ENCODE results near the gene KCNK17.

KCNK17 gene

DNA sequence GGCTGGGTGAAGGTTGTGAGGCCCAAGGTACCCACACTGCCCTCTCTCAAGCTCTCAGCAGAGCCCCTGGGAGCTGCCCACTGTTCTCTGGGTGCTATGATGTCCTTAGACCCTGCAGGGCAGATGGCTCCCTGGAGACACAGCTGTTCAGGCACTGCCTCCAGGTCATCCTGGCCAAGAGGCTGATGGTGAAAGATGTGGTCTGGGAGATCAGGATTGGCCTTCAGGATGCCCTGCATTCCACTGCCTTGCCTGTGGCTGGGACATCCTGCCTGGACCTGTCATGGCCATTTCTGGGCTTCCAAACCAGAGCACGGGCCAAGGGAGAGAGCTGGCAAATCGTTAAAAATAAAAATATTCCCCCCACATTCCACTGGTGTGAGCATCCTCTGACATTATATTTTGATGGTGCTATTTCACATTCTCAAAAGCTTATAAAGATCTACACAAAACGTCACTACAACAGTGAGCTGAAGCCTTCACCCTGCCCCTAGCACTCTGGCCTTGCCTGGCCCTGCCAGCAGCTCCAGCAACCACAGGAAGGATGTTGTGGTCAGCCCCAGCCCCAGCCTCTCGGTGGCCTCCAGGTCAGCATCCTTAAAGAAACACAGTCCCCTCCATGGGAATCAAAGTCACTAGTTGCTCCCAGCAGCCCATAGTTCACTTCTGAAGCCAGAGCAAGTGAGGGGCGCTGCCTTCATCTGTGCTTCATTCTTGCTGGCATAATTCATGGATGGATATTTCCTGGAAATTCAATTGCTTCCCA is 21.7 kb upstream of the KCNK17 start:
- DNase-seq (ENCODE audit: low spot score), result no peak

- DNase-seq (ENCODE audit: low spot score), result no peak
Measured at GRCh38 chr6:39333644-39334438, 19.6 kb upstream of the KCNK17 start.

DNA sequence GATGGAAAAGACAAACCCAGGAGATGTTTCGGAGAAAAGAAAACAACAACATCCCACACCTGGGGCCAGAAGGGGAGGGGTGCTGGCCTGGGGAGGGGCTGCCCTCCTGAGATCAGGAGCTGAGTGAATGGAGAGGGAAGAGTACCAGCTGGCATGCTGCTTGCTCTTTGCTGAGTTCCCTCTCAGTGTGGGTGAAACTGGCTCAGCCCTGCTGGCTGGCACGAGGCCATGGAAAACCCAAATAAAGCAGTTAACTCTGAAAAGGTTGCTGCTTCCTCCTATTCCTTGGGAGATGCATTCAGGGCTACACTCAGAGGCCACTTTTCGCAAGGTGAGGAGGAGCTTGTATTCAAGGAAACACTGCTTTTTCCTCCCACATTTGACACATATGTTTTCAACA is 16.3 kb upstream of the KCNK17 start:
- no peak for DNase-seq (ENCODE audit: low spot score)

GRCh38 chr6:39330057-39330456 is 15.8 kb upstream of the KCNK17 start:
- DNase-seq (ENCODE audit: low spot score), result no peak

DNA sequence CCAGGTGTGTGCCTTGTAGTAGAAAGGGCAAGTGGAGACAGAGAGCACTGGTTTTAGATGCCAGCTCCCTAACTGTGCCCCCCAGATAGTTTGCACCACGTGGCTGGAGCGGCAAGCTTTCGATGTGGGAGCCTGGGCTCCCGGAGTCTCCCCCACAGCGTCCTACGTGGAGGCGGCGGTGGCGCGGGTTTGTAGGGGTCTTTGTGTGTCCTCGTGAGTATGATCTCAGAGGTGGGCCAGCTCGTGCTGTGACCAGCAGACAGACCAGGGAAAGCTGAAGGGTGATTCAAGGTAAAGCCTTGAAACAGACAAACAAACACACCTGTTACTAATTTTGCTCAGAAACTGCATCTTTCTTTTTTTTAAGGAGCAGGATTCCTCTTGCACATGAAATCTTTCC is 13.8 kb upstream of the KCNK17 start:
- no peak for DNase-seq (ENCODE audit: low spot score)

GRCh38 chr6:39327507-39327906 is 13.3 kb upstream of the KCNK17 start:
- no peak for DNase-seq (ENCODE audit: low spot score)

- DNase-seq (ENCODE audit: low spot score), result no peak
Measured at GRCh38 chr6:39322306-39322850, 8.2 kb upstream of the KCNK17 start, which contains the start of gene KCNK16. KCNK16 (minus strand) TSS chr6:39322702; CDS start chr6:39322540, 162 bp downstream.

GRCh38 chr6:39321761-39322160 is 7.5 kb upstream of the KCNK17 start:
- DNase-seq (ENCODE audit: low spot score), result no peak

DNA sequence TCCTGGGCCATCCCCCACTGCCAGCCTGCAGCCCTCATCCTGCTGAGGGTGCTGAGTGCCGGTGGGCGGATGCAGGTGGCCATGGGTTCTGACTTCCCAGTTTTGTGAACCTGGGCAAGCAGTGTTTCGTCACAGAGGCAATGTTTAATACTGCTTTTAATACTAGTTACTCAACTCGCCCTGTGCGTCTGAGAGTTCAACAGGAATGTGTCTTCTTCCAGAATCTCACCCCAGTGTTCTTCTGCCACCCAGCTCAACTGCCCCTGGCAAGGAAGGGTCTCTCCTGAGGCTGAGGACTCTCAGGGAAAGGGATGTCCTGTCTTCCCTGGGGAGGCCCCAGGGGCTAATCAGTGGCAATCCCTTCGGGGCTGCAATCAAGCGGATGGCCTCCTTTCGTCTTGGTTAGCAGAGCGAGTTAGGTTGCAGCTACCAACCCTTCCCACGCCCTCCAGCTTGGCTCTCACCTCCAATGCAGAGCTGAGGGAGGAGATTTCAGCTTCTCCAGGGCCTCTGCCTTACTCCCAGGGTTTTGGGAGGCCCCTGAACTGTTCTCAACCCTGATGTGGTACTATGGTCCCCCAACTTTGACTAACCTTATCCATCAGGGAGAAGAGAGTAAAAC is 6.3 kb upstream of the KCNK17 start:
- no peak for DNase-seq (ENCODE audit: low spot score)

- no peak for DNase-seq (ENCODE audit: low spot score)
Measured at GRCh38 chr6:39319621-39320362, 5.6 kb upstream of the KCNK17 start.

DNA sequence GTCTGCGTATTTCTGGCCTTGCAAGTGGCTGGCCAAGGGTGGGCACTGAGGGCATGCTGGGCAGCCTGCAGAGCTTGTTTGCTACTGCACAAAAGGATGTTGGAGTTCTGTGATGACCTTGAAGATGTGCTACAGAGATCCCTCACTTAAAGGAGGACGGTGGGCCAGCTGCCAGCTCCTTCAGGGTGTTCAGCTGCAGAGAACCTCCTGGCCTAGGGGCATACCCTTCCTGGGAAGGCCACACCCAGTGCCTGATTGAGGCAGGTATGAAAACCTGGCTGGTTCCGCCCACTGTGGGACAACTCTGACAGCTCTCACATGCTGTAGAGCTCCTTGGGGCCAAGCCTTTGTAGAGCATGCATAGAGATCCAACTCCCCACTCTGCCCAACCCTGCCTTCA is 3.0 kb upstream of the KCNK17 start:
- no peak for DNase-seq (ENCODE audit: low spot score)

DNA sequence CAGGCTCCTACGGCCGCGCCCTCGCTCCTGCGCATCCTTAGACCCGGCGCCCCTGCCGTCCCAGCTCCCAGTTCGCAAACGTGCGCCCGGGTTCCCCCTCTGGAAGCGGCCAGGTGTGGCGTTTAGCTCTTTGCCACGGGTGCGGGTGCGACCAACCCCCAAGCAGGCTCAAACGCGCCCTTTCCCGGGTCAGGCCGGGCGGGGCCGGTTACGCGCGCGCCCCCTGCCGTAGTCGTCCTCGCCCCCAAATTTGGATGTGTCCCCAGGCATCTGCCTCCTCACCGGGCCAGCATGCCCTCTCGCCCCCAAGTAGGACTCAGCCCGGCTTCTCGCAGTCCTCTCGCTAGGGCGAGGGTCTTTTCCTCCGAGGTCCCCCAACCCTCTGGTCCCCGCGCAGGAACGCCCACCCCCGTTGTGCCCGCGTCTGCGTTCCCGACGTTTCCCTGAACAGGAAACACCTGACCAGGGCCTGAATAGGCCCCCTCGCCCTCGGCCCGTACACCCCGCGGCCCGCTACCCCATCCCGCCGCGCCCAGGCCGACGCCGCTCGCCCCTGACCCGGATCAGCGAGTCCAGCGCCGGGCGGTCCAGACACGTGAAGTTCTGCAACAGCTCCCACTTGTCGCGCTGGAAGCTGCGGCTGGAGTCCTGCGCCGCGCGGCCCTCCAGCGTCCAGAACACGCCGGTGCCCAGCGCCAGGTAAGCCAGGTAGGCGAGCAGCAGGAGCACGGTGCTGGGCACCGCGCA is 520 bp downstream of the KCNK17 start:
- DNase-seq (ENCODE audit: low spot score), result no peak

- no peak for DNase-seq (ENCODE audit: low spot score)
Measured at GRCh38 chr6:39312912-39313525, 1.2 kb downstream of the KCNK17 start.

GRCh38 chr6:39310542-39310941 is 3.7 kb downstream of the KCNK17 start:
- DNase-seq (ENCODE audit: low spot score), result no peak

- peak; percentile 91 for DNase-seq (ENCODE audit: low spot score)
Measured at GRCh38 chr6:39309942-39310531, 4.2 kb downstream of the KCNK17 start.

- DNase-seq (ENCODE audit: low spot score), result no peak
Measured at GRCh38 chr6:39307462-39307861, 6.8 kb downstream of the KCNK17 start.

- DNase-seq (ENCODE audit: low spot score), result no peak
Measured at GRCh38 chr6:39304951-39305350, 9.3 kb downstream of the KCNK17 start.

GRCh38 chr6:39303425-39304153 is 10.6 kb downstream of the KCNK17 start:
- no peak for DNase-seq (ENCODE audit: low spot score)

- peak; percentile 88 for DNase-seq (ENCODE audit: low spot score)
Measured at GRCh38 chr6:39302669-39303424, 11.4 kb downstream of the KCNK17 start.
